Right kidney (tissue), 1 donor: ENCODE measurements around the gene TTC21B.

Experiments used
- DNase-seq: peaks from one replicate; pipeline ENCODE4 v3.0.0-alpha.2; 2016

Gene TTC21B

GRCh38 chr2:165927353-165927752 lies 26.2 kb downstream of the TTC21B start:
- no peak for DNase-seq

DNA sequence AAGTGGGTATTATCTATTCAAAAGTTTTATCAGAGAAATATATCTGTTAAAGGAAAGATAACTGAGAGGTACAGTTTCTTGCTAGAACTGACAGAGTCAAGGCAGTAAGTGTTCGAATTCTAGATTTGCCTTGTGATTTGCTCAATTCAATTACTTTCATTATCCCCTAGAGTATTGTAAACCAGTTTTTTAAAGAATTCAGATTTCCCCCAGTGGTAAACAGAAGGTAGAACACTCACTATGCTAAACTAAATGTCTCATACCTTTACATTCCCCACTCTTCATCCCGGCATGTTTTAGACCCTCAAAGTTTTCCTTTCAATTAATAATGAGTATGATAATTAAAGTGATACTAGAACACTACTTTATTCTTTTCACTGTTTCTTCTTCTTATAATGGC lies 28.6 kb downstream of the TTC21B start:
- no peak for DNase-seq

DNA sequence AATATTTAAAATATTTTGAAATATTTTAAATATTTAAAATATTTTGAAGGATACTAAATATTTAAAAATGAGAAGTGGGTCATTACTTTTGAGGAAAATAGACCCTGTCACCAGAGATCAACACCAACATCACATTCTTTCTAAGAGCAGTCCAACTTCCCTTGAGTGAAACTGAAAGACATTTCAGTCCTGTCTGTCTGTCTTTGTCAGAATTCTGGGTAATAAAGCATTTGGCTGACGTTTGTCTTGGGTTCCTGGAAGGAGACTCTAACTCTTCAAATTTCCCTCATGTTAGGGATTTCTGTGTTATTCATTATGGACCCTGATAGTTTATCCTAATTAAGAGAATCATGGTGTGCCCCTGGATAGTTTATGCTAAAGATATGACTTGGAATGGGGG lies 32.8 kb downstream of the TTC21B start:
- no peak for DNase-seq

DNA sequence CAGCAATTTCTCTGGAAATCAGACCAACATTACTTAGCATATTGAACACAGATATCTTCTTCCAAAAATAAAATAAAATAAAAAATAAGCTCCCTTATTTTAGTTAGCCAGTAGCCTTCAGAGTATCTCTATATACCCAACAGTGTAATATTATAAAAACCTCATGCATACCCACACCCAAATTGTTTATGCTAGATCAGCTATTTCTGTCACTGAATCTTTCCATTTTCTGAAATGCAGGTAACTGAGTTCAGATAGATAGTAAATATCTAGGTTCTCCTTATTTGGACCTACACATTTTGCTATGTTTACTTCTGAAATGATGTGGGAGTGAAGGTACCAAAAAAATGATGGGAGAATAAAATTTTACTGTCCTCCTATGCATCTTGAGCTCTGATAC lies 39.9 kb downstream of the TTC21B start:
- DNase-seq = no peak

DNA sequence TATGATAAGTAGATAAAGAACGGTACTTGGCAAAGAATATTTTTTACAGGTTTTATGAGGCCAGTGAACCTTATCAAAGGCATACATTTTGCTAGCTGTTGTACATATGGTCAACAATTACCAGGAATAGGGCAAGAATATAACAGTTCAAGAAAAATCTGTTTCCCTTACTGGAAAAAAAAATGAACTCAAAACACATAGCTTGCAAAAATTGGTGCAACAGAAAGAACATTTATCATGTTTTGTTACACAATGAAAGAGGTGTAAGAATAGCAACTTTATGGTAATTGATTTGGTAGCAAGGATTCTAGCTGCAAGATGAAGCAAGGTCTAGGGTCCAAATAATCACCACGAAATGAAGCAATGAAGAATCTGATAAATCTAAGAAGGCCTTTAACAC lies 41.6 kb downstream of the TTC21B start:
- no peak for DNase-seq

GRCh38 chr2:165911231-165911630 lies 42.3 kb downstream of the TTC21B start:
- DNase-seq = no peak

DNA sequence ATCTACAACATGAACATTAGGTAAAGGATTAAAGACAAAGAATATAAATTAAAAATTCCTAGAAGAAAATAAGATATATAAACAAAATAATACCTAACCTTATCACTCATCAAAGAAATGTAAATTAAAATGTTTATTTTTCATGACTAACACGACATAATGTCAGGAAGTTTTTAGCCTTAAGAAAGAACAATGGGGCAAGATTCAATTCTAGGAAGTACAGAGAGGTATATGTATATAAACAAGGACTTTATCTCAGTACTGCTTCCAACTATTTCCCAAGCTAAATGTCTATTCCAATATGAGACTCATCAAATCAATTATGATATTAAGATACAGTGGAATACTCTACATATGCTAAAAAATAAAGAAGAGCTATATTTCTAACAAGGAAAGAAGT lies 44.1 kb downstream of the TTC21B start:
- DNase-seq = no peak

GRCh38 chr2:165905854-165906253 lies 47.7 kb downstream of the TTC21B start:
- DNase-seq = no peak

GRCh38 chr2:165905269-165905668 lies 48.3 kb downstream of the TTC21B start:
- no peak for DNase-seq

GRCh38 chr2:165904432-165904831 lies 49.1 kb downstream of the TTC21B start:
- no peak for DNase-seq

GRCh38 chr2:165903406-165903805 lies 50.2 kb downstream of the TTC21B start:
- DNase-seq = no peak

DNA sequence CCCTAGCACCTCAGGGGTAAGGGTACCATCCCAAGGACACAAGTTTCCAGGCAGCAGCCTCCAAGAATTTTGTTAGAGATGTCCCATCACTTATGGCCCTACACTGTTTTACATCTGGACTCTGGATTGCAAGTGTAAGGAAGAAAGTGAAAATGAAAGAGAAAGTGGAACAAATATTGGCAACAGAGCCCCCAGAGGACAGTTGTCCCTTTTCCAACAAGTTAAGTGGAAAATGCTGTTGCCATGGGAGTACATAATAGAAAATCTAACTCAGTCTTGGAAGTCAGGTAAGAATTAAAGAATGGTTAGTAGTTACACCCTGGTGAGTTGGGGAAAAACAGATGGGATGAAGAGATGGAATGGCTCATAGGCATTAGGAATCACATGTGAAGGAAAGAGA lies 50.6 kb downstream of the TTC21B start:
- no peak for DNase-seq

DNA sequence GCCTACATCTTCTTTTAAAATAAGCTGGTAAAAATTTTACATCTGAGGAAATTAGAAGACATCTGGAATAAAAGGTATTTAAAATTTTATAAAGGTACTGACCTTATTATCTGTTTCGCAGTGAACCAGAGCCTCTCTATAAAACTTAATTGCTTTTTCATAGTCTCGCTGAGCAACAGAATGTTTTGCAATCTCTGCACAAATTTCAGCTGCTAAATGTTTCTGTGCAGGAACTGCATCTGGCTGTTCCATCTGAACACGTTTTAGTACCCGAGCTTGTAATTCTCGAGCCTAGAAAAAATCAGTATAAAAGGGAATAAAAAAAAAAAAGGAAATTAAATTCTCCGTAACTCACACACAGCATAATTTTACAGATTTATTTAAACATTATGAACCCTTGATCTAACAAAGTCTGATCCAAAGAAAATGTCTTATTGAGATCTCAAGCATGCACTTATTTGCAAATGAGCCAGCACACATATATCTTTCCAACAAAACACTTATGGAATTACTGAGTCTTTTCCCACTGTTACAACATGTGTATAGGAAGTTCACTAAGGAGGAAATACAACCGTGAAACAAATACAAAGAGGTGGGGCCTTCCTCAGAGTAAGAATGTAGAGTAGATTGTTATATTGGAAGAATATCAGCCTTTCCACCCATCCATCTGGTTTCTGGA lies 51.8 kb downstream of the TTC21B start:
- DNase-seq = no peak

- DNase-seq = no peak
Measured at GRCh38 chr2:165899311-165899710, 54.3 kb downstream of the TTC21B start.

GRCh38 chr2:165898381-165898780 lies 55.2 kb downstream of the TTC21B start:
- no peak for DNase-seq

DNA sequence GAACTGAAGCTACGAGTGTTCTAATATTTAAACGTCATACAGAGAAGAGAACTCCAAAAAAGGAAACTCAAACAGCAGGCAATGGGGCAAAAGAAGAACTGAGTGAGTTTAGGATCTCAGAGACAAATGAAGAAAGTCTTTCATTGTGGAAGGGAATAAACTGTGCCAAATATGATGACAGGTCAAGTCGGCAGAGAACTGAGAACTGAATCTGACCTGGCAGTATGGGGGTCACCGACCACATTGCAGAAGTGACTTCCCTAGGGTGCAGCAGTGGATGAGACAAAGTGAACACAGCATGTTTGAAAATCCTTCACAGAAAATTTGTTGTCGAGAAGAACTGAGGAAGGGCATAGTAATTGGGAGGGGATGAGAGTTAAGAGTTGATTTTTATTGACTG lies 55.9 kb downstream of the TTC21B start:
- DNase-seq = no peak

DNA sequence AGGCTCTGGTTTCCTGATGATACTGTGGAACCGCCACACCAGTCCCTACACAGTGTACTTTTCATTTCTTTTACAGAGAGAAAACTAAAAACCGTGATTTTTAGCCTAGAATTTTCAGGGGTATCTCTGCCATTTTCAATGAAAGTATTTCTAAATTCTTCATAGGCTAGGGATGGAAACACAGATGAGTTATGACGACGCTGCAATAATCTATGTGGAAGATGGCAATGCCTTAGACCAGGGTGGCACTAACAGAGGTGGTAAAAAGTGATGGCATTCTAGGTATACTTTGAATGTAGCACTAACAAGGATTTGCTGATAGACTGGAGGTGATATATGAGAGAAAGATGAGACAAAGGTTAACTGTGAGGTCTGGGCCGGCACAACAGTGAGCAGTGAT lies 56.5 kb downstream of the TTC21B start:
- no peak for DNase-seq

DNA sequence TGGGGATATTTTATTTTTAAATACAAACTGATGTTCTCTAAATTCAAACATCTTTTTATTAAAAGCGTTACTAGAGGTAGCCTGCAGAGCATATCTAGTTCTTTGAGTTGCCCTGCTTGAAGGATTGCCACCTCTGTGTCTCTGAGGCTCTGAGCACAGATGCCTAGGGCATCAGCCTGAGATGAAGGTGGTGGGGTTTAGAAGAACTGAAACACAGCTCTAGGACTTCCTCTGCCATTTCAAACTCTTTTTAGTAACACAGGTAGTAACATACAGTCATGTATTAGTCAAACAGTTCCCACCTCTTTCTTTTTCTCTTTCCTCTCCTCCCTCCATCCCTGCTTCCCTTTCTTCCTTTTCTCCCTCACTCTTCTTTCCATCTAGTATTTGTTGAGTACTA lies 57.6 kb downstream of the TTC21B start:
- DNase-seq = no peak

GRCh38 chr2:165893556-165893955 lies 60.0 kb downstream of the TTC21B start:
- DNase-seq = no peak

DNA sequence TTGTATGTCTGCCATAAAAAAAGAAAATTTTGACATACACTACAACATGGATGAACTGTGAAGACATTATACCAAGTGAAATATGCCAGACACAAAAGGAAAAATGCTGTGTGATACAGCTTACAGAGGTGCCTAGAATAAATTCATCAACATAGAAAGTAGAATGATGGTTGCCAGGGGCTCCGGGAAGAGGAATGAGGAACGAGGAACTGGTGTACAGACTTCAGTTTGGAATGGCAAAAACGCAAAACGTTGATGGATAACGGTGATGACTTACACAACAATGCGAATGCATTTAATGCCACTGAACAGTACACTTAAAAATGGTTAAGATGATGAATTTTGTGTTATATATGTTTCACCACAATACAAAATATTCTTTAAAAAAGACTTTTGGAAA lies 61.0 kb downstream of the TTC21B start:
- no peak for DNase-seq

DNA sequence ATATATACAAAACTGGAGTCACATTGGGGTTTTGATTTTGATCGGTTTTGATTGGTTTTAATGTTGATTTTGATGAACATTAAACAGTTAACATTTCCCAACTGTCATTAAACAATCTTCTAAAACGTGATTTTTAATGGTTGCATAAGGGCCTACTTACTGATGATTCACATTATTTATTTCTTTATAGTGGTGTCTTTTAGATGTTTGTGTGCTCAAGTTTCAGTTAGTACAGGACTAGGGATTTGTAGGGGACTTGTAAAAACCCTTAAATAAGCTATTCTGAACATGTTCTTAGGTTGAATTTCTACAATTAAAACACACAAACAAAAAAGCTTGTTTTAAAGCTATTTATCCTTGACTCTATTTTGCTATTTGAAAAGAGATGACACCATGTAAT lies 61.6 kb downstream of the TTC21B start:
- DNase-seq = no peak

GRCh38 chr2:165891345-165891744 lies 62.2 kb downstream of the TTC21B start:
- DNase-seq = no peak

GRCh38 chr2:165889798-165890197 lies 63.8 kb downstream of the TTC21B start:
- DNase-seq = no peak

DNA sequence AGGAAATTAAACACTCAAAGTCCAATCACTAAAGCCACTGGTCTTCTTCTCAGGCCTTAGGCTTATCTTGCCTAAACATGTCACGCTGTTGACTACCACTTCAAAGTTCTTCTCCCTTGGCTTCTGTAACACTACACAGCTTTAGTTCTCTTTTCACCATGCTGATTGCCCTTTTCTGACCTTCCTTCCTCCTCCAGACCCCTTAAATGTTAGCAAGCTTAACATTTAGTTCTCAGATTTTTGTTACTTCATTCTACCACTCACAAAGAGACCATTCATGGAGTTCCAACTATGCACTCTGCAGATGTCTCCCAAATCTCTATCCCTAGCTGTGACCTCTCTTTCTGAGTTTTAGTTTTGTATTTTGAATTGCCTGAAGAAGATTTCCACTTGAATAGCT lies 64.4 kb downstream of the TTC21B start:
- no peak for DNase-seq

DNA sequence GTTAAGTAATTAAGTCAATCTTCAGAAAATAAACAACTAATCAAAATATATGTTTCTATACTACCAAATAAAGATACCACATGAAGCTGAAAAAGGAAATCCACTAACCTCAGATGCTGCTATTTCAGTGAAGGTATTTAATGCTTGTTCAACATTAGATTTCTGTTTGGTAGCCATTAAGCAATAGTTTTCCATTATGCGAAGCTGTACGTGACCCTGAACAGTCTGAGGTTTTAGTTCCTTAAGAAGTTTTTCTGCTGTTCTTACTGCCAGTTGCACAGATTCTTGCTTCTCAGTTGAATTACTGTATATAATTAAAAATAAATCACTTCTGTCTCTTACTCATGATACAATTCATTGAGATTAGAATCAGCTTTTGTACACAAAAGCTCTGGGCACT lies 65.4 kb downstream of the TTC21B start:
- DNase-seq = no peak
